Muscle of back (tissue), 13 donors: ENCODE results near the gene HPS5. TPM values are rescaled to one million over a fixed set of nuclear protein-coding genes. Genes with fewer than 3 reads are reported as not detected.
"Not testable (repeated sequence)": the region's sequence is repeated elsewhere in the genome, so short reads cannot be mapped to it uniquely, and the experiment has no call there.

Experiments used
- DNase-seq, 3 donors: peaks; one replicate each; pipeline versions ENCODE4 v3.0.0 to v3.0.0-alpha.2; 2013
- long read RNA-seq, 9 donors: transcript quantifications; one replicate each; lab custom pipeline, GENCODE V29; 2026
- polyA plus RNA-seq, 10 donors: library from polyadenylated mRNA; unstranded; fragments of 120-200 nt; gene quantifications; one replicate each; pipeline ENCODE4 v1.2.1, GENCODE V29; 2013; ENCODE audit not compliant: insufficient read length in 10 of 10

Gene HPS5, protein sequence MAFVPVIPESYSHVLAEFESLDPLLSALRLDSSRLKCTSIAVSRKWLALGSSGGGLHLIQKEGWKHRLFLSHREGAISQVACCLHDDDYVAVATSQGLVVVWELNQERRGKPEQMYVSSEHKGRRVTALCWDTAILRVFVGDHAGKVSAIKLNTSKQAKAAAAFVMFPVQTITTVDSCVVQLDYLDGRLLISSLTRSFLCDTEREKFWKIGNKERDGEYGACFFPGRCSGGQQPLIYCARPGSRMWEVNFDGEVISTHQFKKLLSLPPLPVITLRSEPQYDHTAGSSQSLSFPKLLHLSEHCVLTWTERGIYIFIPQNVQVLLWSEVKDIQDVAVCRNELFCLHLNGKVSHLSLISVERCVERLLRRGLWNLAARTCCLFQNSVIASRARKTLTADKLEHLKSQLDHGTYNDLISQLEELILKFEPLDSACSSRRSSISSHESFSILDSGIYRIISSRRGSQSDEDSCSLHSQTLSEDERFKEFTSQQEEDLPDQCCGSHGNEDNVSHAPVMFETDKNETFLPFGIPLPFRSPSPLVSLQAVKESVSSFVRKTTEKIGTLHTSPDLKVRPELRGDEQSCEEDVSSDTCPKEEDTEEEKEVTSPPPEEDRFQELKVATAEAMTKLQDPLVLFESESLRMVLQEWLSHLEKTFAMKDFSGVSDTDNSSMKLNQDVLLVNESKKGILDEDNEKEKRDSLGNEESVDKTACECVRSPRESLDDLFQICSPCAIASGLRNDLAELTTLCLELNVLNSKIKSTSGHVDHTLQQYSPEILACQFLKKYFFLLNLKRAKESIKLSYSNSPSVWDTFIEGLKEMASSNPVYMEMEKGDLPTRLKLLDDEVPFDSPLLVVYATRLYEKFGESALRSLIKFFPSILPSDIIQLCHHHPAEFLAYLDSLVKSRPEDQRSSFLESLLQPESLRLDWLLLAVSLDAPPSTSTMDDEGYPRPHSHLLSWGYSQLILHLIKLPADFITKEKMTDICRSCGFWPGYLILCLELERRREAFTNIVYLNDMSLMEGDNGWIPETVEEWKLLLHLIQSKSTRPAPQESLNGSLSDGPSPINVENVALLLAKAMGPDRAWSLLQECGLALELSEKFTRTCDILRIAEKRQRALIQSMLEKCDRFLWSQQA
- 10 to 100 TPM in 9 of 10 donors, 1 to 10 TPM in 1; 8.3 to 15.4 (median 12.5) TPM for polyA plus RNA-seq
- long read RNA-seq, donor 1 = 0 reads
- long read RNA-seq, donor 2 = 0 reads
- long read RNA-seq, donor 3 = 0 reads
- long read RNA-seq, donor 4 = 0 reads
- long read RNA-seq, donor 5, full-length matches to known transcripts = 2 of 315 reads
- long read RNA-seq, donor 5, partial matches to known transcripts = 308 of 315 reads
- long read RNA-seq, donor 5, other reads (novel, unspliced or antisense) = 5 of 315 reads
- long read RNA-seq, donor 6 = 0 reads
- long read RNA-seq, donor 7, full-length matches to known transcripts = 1 of 1 reads
- long read RNA-seq, donor 7, partial matches to known transcripts = 0 of 1 reads
- long read RNA-seq, donor 7, other reads (novel, unspliced or antisense) = 0 of 1 reads
- long read RNA-seq, donor 8 = 0 reads
- long read RNA-seq, donor 9 = 0 reads

DNA sequence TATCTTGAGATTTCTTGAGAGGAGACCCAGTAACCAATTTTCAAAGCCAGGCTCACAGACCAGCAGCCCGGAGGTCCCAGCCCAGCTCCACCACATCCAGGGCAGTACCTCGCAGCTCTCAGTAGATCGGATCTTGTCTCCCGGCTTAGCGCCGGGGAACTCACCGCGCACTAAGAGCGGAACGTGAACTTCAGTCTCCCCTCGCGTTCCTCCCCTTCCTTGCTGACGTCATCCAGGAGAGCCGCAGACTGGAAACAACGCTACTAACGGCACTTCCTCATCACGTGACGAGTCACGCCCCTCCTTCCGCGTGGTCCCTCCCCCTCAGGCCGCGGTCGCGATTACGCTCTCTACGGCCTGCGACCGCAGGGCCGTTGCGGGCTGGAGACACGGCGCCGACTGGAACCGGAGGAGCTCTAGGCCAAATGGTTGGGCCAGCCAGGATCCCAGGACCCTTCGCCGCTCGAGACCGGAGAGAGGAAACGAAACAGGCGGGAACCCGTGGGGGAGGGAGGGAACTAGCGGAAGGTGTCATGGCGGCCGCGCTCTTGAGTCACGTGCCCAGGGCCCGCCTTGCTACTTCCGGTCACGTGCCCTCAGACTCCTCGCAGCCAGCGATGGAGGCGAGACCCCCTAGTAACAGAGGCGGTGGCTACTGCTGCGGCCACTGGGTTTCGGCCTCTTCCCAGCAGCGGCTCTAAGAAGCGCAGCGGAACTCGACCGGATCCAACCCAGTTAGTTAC is at the start of gene HPS5, which contains the start of gene GTF2H1:
Gene HPS5, minus strand, starts transcription at position 172 of the 743 bp plus-strand sequence. CDS start 4,282 bp downstream, outside the sequence.
Gene GTF2H1, plus strand, starts transcription at position 599 of the 743 bp plus-strand sequence. CDS start 10,508 bp downstream, outside the sequence.
- DNase-seq = peak; percentile 98 to 99 (median 99)

DNA sequence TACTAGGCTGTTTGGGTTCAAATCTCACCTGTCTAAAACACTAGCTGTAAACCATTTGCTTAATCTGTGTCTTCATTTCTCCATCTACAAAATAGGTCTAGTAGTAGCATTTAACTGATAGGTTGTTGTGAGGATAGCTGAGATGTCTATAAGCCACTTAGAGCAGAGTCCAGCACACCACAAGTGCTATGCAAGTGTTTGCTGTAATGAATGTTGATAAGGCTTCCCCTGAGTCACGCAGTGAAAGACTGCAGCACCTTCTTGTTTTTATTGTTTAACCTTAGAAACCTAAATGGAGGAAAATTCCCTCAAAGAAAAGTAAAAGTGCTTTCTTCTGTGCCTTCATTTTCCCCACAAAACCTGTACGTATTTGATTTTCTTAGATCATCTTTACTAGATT is 49.3 kb upstream of the HPS5 start:
- DNase-seq = no peak

DNA sequence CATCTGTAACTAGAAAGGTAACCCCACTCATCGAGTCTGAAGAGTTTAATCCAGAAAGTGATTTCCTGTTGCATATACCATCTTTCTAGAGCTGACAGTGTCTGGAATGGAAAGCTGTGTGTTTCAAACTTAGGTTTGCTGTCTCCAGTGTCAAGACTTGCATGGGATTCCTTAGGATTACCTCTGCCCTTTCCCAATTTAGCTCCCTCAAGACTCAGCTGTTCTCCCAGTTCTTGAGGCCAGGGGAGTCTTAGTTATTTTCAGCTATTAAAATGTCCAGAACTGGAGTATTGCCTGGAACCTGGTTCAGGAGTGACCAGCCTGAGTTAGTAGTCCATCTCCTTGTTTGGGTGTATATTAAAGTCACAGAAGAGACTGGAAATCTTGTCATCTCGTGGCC is 47.5 kb upstream of the HPS5 start:
- DNase-seq = no peak

DNA sequence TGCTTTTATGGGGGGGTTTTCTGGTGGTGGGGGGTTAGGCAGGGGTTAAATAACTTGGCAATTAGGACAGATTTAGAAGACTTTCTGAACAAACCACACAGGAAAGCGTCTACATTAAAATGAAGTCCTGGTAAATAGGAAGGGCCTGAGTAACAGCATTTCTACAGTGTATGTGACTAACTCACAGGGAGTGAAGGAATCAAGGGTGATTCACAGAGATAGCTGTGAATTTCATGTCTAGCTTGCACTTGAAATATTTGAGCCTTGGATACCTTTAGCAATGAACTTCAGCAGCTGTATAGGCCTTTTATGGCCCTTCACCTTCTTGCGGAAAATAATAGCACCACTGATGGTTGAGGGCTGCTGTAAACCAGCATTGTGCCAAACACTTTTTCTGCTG is 46.3 kb upstream of the HPS5 start:
- DNase-seq = no peak

DNA sequence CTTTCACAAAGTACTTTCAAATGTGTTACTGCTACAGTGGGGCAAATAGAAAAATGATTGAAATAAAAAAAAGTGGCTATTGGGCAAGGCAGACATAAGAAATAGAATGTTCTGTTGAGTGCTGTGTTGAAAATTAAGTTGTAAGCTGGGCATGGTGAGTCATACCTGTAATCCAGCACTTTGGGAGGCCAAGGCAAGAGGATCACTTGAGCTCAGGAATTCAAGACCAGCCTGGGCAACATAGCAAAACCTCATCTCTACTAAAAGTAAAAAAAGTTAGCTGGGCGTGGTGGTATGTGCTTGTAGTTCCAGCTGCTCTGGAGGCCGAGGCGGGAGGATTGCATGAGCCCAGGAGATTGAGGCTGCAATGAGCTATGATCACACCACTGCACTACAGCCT is 45.5 kb upstream of the HPS5 start:
- DNase-seq = no peak

DNA sequence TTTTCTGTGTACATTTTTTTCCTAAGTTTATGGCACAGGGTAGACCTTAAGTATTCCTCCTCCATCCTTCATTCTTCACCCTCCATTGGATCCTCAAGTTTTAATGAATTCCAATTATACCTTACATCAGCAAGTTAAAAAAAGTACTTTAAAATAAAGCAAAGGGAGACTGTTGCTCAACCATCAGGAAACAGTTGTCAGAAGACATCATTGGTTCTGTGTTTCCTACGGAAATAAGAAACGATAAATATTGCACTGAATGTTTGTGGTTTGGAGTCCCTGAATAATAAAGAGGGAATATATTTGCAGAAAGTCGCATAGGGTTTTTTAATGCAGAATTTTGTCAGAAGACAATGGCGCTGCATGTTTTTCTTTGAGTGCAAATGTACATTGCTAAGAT is 44.3 kb upstream of the HPS5 start:
- no peak for DNase-seq

DNA sequence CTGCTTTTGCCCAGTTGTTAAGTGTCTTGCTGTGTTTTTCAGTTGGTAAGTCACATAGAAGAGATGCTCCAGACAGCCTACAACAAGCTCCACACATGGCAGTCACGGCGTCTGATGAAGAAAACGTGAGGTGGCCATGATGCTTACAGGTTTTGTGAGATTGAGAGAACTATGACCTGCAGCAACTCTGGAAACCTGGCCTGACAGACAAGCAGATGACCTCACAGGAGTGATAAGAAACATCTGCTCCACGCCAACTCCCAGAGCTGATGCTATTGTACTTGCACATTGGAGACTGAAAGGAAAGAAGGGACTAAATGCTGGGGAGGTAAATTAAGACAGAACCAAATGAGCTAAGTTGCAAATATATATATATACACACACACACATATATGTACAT is 43.8 kb upstream of the HPS5 start:
- DNase-seq = no peak

DNA sequence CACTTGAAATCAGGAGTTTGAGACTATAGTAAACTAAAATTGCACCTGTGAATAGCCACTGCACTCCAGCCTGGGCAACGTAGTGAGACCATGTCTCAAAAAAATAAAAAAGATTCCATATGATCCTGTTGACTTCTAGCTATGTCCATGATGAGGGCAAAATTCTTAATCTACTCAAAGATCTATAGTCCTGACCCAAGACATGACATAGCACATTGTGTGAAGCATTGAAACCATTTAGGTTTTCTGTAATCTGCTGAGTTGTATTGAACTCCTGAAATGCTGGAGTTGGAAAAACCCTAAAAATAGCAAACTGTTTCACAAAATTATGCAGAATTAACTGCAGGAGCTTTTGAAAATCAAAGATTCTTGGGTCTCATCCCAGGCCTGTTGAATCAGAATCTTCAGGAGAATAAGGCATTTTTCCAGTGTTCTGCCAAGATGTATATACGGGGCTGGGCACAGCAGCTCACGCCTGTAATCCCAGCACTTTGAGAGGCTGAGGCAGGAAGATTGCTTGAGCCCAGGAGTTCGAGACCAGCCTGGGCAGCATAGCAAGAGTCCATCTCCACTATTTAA is 42.6 kb upstream of the HPS5 start:
- DNase-seq = no peak

DNA sequence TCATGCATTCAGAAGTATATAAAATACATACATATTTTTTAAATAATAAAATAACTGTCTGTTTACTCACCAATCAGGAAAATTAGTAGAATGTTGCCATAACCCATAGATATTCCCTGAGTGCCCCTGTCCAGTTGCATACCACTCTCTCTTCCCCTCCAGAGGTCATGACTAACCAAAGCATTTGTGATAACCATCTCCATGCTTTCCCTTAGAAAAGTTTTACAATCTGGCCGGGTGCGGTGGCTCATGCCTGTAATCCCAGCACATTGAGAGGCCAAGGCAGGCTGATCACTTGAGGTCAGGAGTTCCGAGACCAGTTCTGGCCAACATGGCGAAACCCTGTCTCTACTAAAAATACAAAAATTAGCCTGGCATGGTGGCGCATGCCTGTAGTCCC is 39.2 kb upstream of the HPS5 start:
- no peak for DNase-seq

DNA sequence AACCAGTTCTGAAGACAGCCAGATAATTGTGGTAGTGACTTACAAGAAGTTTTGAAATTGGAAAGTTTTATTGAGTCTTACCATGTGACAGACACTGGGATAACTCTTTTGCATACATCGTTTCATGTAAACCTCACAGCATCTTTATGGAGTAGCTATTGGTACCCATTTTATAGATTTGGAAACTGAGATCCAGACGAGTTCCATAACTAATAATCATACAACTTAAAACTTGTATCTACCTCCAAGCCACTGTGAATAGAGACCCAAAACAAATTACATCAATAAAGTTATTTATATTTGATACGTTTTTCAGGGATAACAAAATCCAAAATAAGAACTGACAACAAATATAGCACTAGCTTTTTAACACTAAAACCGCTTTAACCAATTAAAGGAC is 36.7 kb upstream of the HPS5 start:
- no peak for DNase-seq

DNA sequence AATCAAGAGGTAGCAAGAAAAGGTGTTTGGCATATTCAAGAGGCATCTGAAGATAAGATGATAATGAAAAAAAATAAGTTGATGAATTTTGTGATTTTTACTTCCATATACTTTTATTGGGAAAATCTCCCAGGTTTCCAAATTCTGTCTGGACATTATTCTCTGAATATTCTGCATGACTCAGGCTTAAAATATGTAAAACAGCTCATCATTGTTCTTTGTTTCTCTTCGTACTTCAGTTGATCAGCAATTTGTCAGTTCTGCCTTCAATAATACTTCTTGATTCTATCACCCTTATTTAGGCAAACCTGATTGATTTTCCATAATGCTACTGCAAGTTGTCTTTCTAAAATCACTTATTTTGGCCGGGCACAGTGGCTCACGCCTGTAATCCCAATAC is 30.6 kb upstream of the HPS5 start:
- no peak for DNase-seq

DNA sequence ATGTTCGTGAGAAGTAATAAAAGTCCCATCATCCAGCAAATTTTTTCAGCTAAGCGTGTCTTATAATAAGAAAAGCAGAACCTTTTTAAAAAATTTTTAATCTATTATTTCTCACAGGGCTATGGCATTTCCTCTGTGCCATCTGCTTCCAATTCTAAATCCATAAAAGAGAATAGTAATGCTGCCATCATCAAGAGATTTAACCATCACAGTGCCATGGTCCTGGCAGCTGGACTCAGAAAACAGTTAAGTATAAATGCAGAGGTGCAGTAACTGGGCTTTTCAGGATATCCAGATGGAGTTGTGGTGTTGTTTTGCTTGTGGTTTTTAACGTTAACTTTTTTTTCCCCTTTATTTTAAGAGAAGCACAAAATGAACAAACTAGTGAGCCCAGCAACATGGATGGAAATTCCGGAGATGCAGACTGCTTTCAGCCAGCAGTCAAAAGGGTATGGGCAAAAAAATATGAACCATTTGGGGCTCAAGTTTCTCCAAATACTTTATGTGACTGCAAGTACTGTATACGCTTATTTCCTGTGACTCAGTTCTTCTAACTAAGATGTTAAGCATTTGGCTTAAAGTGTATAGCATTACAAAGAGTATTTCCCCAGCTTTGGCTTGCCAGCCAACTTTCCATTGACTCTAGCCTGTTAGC is 25.7 kb upstream of the HPS5 start:
- DNase-seq = peak; percentile 6 to 51 (median 18)

DNA sequence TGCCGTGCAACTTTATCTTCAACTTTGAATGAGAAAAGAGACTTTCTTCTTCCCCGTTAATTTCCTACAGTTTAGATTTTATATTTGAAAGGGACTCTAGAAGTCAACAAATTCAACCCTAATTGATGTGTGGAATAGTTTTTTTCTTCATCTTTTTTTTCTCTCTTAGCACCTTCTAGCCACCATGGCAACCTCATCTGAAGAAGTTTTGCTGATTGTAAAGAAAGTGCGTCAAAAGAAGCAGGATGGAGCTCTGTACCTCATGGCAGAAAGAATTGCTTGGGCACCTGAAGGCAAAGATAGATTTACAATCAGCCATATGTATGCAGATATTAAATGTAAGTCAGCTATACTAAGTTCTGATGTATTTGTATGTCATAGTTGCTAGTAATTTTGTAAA is 11.0 kb upstream of the HPS5 start:
- no peak for DNase-seq

DNA sequence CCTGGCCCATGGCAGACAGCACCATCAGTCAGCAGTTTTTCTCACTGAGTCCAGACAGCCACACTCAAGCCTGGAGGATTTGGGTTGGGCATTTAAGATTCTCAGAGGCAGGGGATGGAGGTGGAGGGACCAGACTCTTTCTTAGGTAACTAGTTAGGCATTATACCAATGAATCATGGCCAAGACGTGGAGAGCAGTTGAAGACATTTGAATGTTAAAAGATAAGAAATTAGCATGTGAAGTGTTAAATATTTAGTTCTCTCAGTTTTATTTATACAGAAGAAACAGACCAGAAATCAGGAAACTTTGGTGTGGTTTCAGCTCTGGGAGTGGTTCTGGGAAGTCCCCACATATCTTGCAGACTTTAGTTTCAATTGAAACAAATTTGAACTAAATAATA is 10.4 kb upstream of the HPS5 start:
- DNase-seq = no peak

DNA sequence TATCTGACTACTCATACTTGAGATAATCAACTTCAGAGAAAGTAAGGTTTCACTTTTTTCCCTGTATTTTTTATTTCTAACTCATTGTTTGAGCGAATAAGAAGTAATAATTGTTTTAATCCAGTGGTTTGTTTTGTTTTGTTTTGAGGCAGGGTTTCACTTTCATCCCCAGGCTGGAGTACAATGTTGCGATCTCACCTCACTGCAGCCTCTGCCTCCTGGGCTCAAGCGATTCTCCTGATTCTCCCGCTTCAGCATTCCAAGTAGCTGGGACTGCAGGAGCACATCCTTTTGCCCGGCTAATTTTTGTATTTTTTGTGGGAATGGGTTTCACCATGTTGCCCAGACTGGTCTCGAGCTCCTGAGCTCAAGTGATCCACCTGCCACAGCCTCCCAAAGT is 9.0 kb upstream of the HPS5 start:
- DNase-seq = no peak

DNA sequence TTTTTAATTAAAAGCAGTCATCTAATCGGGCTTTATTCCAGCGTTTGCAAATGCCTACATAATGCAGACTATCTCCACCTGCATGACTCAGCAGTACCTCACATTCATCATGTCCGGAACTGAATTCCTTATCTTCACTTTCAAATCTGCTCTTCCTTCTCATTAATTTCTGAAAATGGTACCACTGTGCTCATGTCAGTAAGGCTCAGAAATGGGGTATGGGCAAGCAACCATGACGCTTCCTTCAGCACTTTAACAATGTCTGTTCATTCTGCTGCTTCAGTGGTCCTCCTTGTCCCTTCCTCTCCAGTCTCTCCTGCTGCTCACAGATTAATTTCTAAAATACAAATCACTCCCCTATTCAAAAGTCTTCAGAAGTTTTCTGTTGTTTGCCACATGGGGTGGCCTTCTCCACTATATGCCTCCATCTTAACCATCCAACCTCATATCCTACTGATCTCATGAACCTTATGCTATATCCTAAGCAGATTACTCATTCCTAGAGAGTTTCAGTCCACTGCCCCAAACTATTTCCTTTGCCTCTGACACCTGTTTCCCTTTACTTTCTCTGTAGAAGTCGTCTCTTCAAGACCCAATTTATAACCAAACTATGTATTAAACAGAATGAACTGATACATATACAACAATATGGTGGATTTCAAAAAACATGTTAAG is 7.4 kb upstream of the HPS5 start:
- no peak for DNase-seq

DNA sequence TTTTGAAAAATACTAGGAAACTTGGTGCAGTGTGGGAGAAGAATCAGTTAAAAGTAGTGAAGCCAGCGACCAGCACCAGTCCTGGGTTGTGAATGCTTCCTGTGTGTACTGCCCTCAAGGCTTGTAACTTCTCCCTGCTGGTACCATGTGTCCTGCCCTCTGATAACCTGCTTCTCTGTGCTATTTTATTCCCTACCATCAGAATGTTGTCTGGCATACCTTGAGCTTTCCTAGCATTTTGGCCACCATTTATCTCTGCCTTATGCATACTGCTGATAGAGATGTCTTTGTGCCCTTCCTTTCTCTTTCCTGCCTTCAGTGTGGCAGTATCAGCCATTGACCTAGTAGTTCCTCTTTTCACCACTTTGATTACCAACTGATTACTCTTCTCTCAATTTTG is 2.4 kb upstream of the HPS5 start:
- DNase-seq = no peak

DNA sequence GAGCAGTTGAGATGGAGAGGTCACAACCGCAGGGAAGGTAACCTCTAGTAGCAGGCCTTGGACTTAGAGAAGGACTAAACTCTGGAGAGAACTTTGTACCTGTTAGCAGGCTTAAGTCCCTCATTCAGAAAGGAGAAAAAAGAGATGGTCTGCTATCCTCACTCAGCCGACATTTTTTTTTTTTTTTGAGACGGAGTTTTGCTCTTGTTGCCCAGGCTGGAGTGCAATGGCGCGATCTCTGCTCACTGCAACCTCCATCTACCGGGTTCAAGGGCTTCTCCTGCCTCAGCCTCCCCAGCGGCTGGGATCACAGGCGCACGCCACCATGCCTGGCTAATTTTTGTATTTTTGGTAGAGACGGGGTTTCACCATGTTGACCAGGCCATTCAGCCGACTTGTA is 1.9 kb upstream of the HPS5 start:
- not testable (repeated sequence) for DNase-seq
